HG02623 (cell line): ENCODE results near the gene TCFL5.

Experiments
- ATAC-seq: cut with Tn5 transposase; IDR thresholded peaks from one replicate; pipeline ENCODE4 v1.9.1; 2021; ENCODE audit warnings: moderate library complexity; ENCODE audit not compliant: unreplicated experiment

The TCFL5 gene

GRCh38 chr20:62815066-62815991, 46.3 kb downstream of the TCFL5 start:
- ATAC-seq, result no peak

GRCh38 chr20:62814709-62815065, 46.9 kb downstream of the TCFL5 start:
- ATAC-seq, result no peak

- ATAC-seq, result no peak
Measured at GRCh38 chr20:62814060-62814708, 47.4 kb downstream of the TCFL5 start.

GRCh38 chr20:62813588-62813987, 48.0 kb downstream of the TCFL5 start:
- ATAC-seq, result no peak

- no peak for ATAC-seq
Measured at GRCh38 chr20:62812907-62813200, 48.8 kb downstream of the TCFL5 start.

GRCh38 chr20:62812181-62812906, 49.3 kb downstream of the TCFL5 start:
- ATAC-seq, result no peak

DNA sequence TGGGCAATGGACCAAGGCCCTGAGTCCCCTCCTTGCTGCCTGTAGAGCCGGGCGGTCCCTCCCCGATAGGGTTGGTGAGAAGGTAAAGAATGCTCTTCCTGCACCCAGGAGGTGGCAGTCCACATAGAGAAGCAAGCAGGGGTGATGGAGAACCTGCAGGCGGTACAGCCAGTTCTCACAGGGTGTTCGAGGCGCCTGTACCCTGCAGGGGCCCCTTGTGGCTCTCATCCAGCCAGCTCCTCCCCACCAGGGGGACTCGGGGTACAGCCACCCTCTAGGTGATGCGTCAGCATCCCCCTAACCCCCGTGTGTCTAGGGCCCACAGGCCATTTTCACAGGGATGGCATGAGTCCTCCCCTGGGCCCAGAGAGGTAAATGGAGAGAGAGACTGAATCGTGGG, 49.9 kb downstream of the TCFL5 start:
- no peak for ATAC-seq

- ATAC-seq, result no peak
Measured at GRCh38 chr20:62811320-62811719, 50.3 kb downstream of the TCFL5 start.

DNA sequence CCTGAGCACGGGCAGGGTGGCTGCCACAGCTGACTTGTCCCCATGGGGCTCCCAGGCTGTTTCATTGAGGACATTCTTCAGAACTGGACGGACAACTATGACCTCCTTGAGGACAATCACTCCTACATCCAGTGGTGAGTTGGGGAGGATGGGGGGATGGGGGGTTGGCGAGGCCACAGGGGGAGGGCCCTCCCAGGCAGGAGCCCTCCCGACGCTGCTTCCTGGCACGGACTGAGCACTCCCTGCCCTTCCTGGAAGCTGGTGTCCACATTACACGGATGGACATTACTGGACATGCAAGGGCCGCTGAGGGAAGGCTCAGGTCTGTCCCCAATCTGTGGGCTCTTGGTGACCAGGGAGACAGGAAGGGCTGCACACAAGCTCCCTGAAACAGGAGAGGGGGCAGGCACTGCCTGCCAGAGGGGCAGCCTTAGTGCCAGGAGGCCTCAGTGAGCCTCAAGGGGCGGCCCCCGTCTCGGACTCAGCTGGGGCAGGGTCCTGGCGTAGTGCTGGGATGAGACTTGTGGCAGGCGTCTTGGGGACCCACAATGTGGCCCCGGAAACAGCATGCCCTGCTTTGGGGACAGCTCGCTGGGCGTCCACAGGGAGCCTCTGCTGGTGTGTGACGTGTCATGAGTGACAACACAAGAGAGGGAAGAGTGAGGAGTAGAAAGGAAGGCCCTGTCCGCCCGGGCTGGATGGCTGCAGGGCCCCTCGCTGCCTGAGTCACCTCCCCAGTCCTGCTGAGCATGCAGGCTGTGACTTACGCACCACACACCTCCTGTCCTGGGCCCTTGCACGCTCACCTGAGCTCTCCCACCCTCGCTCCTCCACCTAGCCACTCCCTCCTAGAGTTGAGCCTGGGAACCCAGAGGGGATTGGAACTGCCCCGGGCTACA, 51.8 kb downstream of the TCFL5 start:
- ATAC-seq, result no peak

DNA sequence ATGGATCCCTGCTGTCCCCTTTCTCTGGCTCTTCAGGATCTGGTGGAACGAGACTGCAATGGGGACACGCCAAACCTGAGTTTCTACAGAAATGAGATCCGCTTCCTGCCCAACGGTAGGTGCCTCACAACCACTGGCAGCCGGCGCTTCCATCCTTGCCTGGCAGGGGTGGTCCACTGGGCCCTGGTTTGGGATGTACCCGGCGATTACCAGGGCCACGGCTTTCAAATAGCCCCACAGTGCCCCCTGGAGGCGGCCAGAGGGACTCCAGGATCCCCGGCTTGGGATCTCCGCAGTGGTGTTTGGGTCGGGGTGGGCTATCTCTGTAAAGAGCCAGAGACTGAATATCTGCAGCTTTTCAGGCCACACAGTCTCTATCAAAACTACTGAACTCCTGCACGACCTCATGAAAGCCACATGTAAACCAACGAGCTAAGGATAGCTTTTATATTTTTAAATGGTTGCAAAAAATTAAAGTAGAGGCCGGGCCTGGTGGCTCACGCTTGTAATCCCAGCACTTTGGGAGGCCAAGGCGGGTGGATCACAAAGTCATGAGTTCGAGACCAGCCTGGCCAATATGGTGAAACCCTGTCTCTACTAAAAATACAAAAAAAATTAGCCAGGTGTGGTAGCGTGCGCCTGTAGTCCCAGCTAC, 53.3 kb downstream of the TCFL5 start:
- ATAC-seq, result no peak

DNA sequence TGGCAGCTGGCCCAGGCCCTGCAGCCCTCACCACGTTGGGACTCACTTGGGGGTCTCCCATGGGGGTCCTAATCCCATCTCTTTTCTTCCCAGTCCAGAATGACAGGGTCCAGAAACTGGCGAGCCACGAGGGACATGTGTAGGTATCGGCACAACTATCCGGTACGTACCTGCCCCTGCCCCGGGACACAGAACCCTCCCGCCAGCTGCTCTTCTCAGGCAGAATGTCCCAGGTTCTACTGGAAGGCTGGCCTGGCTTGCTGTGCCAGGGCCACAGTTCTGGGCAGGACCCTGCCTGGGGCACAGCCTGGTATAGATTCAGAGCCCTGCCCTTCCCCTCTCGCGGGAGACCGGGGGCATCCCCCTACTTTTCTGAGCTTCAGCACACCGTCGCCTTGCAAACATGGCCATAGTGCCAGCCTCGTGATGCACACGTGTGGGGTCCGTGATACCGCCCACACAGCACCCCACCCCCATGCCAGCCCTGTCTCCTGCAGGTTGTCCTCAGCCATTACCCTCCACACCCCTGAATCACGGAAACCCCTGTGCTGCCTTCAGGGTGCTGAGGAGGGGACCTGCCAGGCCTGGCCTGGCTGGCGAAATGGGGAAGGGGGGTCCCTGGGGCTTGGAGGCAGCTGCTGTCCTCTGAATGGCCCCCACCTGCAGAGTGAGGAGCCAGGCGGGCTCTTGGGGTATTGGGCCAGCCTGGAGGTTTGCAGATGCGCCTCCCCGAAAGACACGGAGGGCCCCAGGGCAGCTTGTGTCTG, 54.0 kb downstream of the TCFL5 start:
- no peak for ATAC-seq

DNA sequence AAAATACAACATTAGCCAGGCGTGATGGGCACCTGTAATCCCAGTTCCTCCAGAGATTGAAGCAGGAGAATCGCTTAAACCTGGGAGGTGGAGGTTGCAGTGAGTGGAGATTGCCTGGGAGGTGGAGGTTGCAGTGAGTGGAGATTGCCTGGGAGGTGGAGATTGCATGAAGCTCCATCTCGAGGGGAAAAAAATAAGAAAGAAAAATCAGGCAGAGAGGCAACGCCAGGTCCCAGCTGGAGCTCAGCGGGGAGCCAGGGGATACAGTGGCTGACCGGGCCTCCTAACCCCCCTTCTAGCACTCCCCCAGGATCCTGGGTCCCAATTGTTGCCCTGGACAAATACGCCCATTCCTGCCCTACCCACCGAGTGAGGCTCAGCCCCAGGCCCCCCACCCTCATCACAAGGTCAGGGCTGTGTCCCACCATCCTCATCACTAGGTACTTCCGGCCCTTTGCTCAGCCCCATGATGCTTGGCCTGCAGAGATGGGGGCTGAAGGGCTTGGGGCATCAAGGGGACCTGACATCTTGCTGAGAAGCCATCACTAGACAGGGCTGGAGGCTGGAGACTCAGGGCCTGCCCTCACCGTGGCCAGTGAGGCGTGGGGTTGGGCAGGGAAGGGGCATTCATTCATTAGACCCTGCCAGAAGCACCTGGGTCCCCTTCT, 55.1 kb downstream of the TCFL5 start:
- ATAC-seq, result no peak

DNA sequence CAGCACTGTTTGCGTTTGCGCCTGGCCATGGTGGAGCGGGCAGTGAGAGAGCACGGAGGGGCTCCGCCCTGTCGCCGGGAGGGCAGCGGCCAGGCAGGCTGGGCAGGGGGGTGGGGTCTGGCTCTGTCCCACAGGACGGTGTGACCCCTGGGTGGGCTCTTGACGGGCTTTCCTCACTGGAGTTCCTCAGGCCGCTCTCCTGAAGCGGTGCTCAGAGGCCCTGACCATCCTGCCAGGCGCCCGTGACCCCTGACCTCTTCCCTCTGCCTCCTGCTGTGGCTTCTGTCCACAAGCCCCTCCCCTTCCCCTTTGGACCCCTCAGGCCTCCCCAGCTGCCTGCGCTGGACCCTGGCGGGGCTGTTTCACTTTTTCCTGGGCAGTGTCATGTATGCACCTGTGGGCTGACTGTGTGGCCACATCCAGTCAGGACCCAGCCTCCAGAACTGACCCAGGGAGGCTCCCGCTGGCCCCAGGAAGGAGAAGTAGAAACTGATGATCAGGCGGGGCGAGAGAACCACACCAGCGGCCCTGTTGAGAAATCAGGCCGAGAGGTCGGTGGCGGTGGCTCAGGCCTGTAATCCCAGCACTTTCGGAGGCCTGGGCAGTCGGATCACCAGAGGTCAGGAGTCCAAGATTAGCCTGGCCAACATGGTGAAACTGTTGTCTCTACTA, 55.8 kb downstream of the TCFL5 start:
- ATAC-seq, result no peak

- no peak for ATAC-seq
Measured at GRCh38 chr20:62805155-62805710, 56.4 kb downstream of the TCFL5 start.

GRCh38 chr20:62804627-62805154, 56.9 kb downstream of the TCFL5 start, which contains the start of gene OGFR:
TSS of gene OGFR (plus strand) at chr20:62804835. CDS start at chr20:62804860, 25 bp downstream.
- no peak for ATAC-seq

DNA sequence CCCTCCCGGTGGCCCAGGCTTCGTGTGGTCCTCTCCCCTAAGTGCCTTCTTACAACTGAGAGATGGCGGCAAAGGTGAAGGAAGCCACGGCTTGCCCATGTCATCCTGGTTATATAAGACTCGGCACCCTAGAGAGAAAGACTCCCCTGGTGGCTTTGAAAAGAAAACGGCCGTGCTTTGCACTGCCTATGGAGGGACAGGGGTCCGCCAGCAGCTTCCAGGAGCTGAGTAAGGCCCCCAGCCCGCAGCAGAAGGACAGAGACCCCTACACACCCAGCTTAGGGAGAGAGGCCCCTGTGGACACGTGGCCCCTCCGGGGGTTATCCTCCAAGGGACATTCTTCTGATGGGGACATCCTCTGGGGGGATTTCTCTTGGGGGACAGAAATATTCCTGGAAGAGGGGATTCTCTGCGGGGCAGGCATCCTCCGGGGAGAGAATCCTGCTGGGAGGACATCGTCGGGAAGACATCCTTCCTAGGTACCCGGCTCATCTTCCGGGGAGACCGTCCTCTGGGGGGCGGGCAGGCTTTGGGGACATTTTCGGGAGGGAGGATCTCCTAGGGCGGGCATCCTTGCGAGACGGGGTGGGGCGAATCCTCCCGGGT, 57.5 kb downstream of the TCFL5 start:
- ATAC-seq, result no peak

- no peak for ATAC-seq
Measured at GRCh38 chr20:62802026-62802712, 59.5 kb downstream of the TCFL5 start.
